Activated CD4-positive, alpha-beta T cell treated with anti-CD3 and anti-CD28 coated beads, Interleukin-2, amount 10 ng/mL, durations not matched to agents 7 days and 5 days (primary cell): ENCODE measurements around the gene MYCN. TPM values are rescaled to one million over a fixed set of nuclear protein-coding genes. Genes with fewer than 3 reads are reported as not detected.
"Not testable (repeated sequence)": the region's sequence is repeated elsewhere in the genome, so short reads cannot be mapped to it uniquely, and the experiment has no call there.

ENCODE experiments used
- CTCF ChIA-PET: fragments of 350-600 bp; sonication (Branson Sonifier 250); formaldehyde crosslinking; loops from one replicate; lab custom pipeline; 2021; ENCODE audit warnings: antibody characterized with exemption; lab: Charles Lee
- POLR2A ChIA-PET: fragments of 350-600 bp; sonication (Branson Sonifier 250); formaldehyde crosslinking; loops from one replicate; lab custom pipeline; 2021; ENCODE audit warnings: antibody characterized with exemption; lab: Charles Lee
- DNase-seq: peaks from one replicate; pipeline ENCODE4 v3.0.0-alpha.2; 2020
- H3K27ac Mint-ChIP-seq: one replicate; pipeline ENCODE4 v1.8.0; 2021; ENCODE audit warnings: mild to moderate bottlenecking, moderate library complexity, mixed read lengths
- H3K27me3 Mint-ChIP-seq: one replicate; pipeline ENCODE4 v1.8.0; 2021; ENCODE audit warnings: mixed read lengths
- H3K36me3 Mint-ChIP-seq: one replicate; pipeline ENCODE4 v1.8.0; 2021; ENCODE audit warnings: low read depth, mixed read lengths
- H3K4me1 Mint-ChIP-seq: one replicate; pipeline ENCODE4 v1.8.0; 2021; ENCODE audit warnings: mixed read lengths
- H3K4me3 Mint-ChIP-seq: one replicate; pipeline ENCODE4 v1.8.0; 2021; ENCODE audit warnings: mild to moderate bottlenecking, moderate library complexity, mixed read lengths
- H3K9me3 Mint-ChIP-seq: one replicate; pipeline ENCODE4 v1.8.0; 2021; ENCODE audit warnings: mixed read lengths
- total RNA-seq, 2 experiments: library from RNA; stranded (reverse); gene quantifications; one replicate each; pipeline ENCODE4 v1.2.3, GENCODE V29; 2021

MYCN gene
- total RNA-seq, 2 experiments from 2014 or later: not detected

DNA sequence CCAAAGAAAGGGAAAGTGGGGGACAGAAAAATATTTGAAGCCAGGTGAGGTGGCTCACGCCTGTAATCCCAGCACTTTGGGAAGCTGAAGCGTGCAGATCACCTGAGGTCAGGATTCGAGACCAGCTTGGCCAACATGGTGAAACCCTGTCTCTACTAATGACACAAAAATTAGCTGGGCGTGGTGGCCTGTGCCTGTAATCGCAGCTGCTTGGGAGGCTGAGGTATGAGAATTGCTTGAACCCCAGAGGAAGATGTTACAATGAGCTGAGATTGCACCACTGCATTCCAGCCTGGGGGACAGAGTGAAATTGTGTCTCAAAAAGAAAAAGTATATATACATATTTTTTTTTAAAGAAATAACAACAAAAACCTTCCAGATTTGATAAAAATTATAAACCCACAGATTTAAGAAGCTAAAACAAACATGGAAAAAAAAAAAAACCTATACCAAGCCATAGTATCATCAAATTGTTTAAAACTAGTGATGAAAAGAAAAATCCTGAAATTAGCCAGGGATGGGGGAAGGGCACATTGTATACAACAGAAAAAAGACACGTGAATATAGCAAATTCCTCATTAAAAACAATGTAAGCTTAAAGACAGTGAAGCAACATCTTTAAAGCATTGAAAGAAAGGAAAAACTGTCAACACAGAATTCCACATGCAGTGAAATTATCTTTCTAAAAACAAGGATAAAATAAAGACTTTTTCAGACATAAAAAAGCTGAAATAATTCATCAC, 40.4 kb upstream of the MYCN start:
- ChIA-PET POLR2A (no interaction called here), CTCF (interaction anchor here (0.6 kb wide), 2 partner anchors 444 to 545 kb away, joined by 3 to 4 read pairs; no protein-coding TSS in a partner anchor)
- no peak for DNase-seq
- Mint-ChIP-seq H3K27ac (no peak overlapping the region), H3K4me3 (no peak overlapping the region), H3K9me3 (peaks cover 3% of the 10 kb centered on the region), H3K4me1 (no peaks in the 10 kb centered on the region), H3K27me3 (no peaks in the 10 kb centered on the region), H3K36me3 (no peaks in the 10 kb centered on the region)

GRCh38 chr2:15901095-15901807, 39.1 kb upstream of the MYCN start:
- peaks cover 3% of the 10 kb centered on the region for H3K9me3 Mint-ChIP-seq
- no peak overlapping the region for H3K4me3 Mint-ChIP-seq
- no peak overlapping the region for H3K27ac Mint-ChIP-seq
- POLR2A ChIA-PET: no interaction called here
- peaks cover 4% of the 10 kb centered on the region for H3K27me3 Mint-ChIP-seq
- no peaks in the 10 kb centered on the region for H3K4me1 Mint-ChIP-seq
- CTCF ChIA-PET: no interaction called here
- H3K36me3 Mint-ChIP-seq: no peaks in the 10 kb centered on the region
- DNase-seq: no peak

DNA sequence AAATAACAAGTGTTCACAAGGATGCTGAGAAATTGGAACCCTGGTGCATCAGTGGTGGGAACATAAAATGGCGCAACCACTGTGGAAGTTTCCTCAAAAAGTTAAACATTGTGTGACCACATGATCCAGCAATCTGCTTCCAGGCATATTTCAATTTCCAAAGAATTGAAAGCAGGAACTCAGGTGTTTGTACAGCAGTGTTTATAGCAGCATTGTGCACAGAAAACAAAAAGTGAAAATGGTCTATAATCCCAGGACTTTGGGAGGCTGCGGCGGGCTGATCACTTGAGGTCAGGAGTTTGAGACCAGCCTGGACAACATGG, 38.6 kb upstream of the MYCN start:
- CTCF ChIA-PET: no interaction called here
- Mint-ChIP-seq H3K27me3 (peaks cover 4% of the 10 kb centered on the region), H3K27ac (no peak overlapping the region), H3K36me3 (no peaks in the 10 kb centered on the region), H3K4me1 (no peaks in the 10 kb centered on the region), H3K9me3 (peaks cover 3% of the 10 kb centered on the region), H3K4me3 (no peak overlapping the region)
- no peak for DNase-seq
- POLR2A ChIA-PET: no interaction called here

- CTCF ChIA-PET, H3K9me3 Mint-ChIP-seq, H3K4me1 Mint-ChIP-seq, POLR2A ChIA-PET, H3K27ac Mint-ChIP-seq, H3K27me3 Mint-ChIP-seq, H3K4me3 Mint-ChIP-seq, DNase-seq, H3K36me3 Mint-ChIP-seq: not testable (repeated sequence)
Observed at GRCh38 chr2:15903910-15904309, 36.4 kb upstream of the MYCN start.

GRCh38 chr2:15905267-15905645, 35.1 kb upstream of the MYCN start:
- H3K4me1 Mint-ChIP-seq: no peaks in the 10 kb centered on the region
- no peak overlapping the region for H3K27ac Mint-ChIP-seq
- DNase-seq: no peak
- H3K36me3 Mint-ChIP-seq: no peaks in the 10 kb centered on the region
- peaks cover 6% of the 10 kb centered on the region for H3K27me3 Mint-ChIP-seq
- H3K9me3 Mint-ChIP-seq: no peaks in the 10 kb centered on the region
- ChIA-PET POLR2A (no interaction called here), CTCF (no interaction called here)
- H3K4me3 Mint-ChIP-seq: no peak overlapping the region

- no peak for DNase-seq
- Mint-ChIP-seq H3K4me1 (no peaks in the 10 kb centered on the region), H3K4me3 (no peak overlapping the region), H3K9me3 (no peaks in the 10 kb centered on the region), H3K27me3 (peaks cover 6% of the 10 kb centered on the region), H3K27ac (no peak overlapping the region), H3K36me3 (no peaks in the 10 kb centered on the region)
- ChIA-PET CTCF (no interaction called here), POLR2A (no interaction called here)
Observed at GRCh38 chr2:15905986-15906491, 34.3 kb upstream of the MYCN start.

DNA sequence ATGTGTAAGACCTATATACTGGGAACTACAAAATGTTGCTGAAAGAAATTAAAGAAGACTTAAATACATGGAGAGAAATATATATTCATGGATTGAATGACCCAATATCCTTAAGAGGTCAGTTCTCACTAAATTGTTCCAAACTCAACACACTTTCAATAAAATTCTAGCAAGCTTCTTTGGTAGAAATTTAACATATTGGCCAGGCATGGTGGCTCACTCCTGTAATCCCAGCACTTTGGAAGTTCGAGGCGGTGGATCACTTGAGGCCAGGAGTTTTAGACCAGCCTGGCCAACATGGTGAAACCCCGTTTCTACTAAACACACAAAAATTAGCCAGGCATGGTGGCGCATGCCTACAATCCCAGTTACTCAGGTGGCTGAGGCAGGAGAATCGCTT, 33.6 kb upstream of the MYCN start:
- ChIA-PET CTCF (no interaction called here), POLR2A (no interaction called here)
- Mint-ChIP-seq H3K4me1 (no peaks in the 10 kb centered on the region), H3K36me3 (no peaks in the 10 kb centered on the region), H3K27ac (no peak overlapping the region), H3K27me3 (peaks cover 6% of the 10 kb centered on the region), H3K9me3 (no peaks in the 10 kb centered on the region), H3K4me3 (no peak overlapping the region)
- no peak for DNase-seq

DNA sequence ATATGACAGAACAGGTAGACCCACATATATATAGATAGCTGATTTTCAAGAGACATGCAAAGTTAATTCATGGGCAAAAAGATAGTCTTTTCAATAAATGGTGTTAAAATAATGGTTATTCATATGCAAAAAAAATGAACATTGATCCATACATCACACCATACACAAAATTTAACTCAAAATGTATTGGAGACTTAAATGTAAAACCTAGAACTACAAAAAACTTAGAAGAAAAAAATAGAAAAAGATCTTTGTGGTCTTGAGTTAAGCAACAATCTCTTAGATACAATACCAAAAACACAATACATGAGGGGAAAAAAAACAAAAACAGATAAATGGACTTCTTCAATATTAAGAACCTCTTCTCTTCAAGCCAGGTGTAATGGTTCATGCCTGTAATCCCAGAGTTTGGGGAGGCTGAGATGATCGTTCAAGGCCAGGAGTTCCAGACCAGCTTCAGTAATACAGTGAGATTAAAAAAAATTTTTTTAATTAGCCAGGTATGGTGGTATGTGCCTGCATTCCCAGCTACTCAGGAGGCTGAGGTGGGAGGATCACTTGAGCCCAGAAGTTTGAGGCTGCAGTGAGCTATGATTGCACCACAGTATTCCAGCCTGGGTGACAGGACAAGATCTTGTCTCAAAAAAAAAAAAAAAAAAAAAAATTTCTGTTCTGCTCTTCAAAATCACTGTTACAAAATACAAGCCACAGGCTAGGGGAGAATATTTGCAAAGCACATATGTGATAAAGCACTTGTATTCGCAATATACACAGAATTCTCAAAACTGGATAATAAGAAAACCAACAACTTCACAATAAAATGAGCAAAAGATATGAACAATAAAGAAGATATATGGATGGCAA, 32.7 kb upstream of the MYCN start:
- POLR2A ChIA-PET: no interaction called here
- Mint-ChIP-seq H3K4me3 (no peak overlapping the region), H3K9me3 (no peaks in the 10 kb centered on the region), H3K36me3 (no peaks in the 10 kb centered on the region), H3K27ac (no peak overlapping the region), H3K4me1 (no peaks in the 10 kb centered on the region), H3K27me3 (peaks cover 6% of the 10 kb centered on the region)
- no peak for DNase-seq
- CTCF ChIA-PET: no interaction called here

- DNase-seq: no peak
- POLR2A ChIA-PET: no interaction called here
- Mint-ChIP-seq H3K36me3 (no peaks in the 10 kb centered on the region), H3K27me3 (peaks cover 6% of the 10 kb centered on the region), H3K4me3 (no peak overlapping the region), H3K9me3 (no peaks in the 10 kb centered on the region), H3K4me1 (no peaks in the 10 kb centered on the region), H3K27ac (no peak overlapping the region)
- CTCF ChIA-PET: interaction anchor here (0.5 kb wide), 1 partner anchor 1388 kb away, joined by 4 read pairs; no protein-coding TSS in a partner anchor
Observed at GRCh38 chr2:15908371-15908770, 32.0 kb upstream of the MYCN start.

DNA sequence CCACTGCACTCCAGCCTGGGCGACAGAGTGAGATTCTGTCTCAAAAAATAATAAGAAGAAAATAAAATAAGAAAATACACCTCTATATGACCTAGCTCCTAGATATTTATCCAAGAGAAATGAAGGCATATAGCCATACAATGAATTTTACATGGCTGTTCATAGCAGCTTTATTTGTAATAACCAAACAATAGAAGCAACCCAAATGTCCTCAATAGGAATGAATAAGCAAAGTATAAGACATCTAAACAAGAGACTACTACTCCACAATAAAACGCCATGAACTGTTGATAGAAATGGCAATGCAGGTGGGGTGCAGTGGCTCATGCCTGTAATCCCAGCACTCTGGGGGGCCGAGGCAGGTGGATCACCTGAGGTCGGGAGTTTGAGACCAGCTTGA, 31.2 kb upstream of the MYCN start:
- H3K9me3 Mint-ChIP-seq: no peaks in the 10 kb centered on the region
- CTCF ChIA-PET: interaction anchor here (0.5 kb wide), 1 partner anchor 1389 kb away, joined by 4 read pairs; no protein-coding TSS in a partner anchor
- POLR2A ChIA-PET: no interaction called here
- H3K4me3 Mint-ChIP-seq: no peak overlapping the region
- H3K27ac Mint-ChIP-seq: no peak overlapping the region
- no peaks in the 10 kb centered on the region for H3K4me1 Mint-ChIP-seq
- H3K27me3 Mint-ChIP-seq: peaks cover 6% of the 10 kb centered on the region
- no peaks in the 10 kb centered on the region for H3K36me3 Mint-ChIP-seq
- DNase-seq: no peak

- ChIA-PET CTCF (no interaction called here), POLR2A (no interaction called here)
- Mint-ChIP-seq H3K4me1 (no peaks in the 10 kb centered on the region), H3K27ac (no peak overlapping the region), H3K36me3 (no peaks in the 10 kb centered on the region), H3K9me3 (no peaks in the 10 kb centered on the region), H3K27me3 (peaks cover 6% of the 10 kb centered on the region), H3K4me3 (no peak overlapping the region)
- no peak for DNase-seq
Observed at GRCh38 chr2:15909736-15910135, 30.6 kb upstream of the MYCN start.

GRCh38 chr2:15911270-15911669, 29.1 kb upstream of the MYCN start:
- H3K27me3 Mint-ChIP-seq, H3K4me1 Mint-ChIP-seq, H3K9me3 Mint-ChIP-seq, H3K4me3 Mint-ChIP-seq, POLR2A ChIA-PET, CTCF ChIA-PET, H3K36me3 Mint-ChIP-seq, DNase-seq, H3K27ac Mint-ChIP-seq: not testable (repeated sequence)

DNA sequence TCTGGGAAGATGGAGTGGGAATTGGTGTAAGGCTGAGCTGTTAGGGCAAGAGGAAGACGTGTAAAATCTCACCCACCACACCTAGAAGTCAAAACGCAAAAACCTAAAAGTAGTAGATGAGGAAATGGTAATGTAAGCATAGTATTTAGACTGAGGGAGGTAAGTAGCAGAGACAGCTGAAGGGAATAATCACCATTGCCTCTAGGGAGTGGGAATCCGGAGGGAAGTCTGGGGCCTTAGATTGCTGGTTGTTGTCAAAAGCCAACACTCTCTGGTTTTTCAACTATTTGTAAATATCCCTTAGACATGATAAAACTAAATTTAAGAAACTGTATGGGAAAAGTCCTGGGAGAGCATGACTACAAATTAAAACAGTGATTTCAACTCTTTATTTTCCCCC, 28.7 kb upstream of the MYCN start:
- ChIA-PET CTCF (no interaction called here), POLR2A (no interaction called here)
- no peaks in the 10 kb centered on the region for H3K4me1 Mint-ChIP-seq
- no peaks in the 10 kb centered on the region for H3K36me3 Mint-ChIP-seq
- H3K9me3 Mint-ChIP-seq: no peaks in the 10 kb centered on the region
- no peak overlapping the region for H3K4me3 Mint-ChIP-seq
- no peak overlapping the region for H3K27ac Mint-ChIP-seq
- no peak for DNase-seq
- H3K27me3 Mint-ChIP-seq: peaks cover 2% of the 10 kb centered on the region
